ENCODE results near the gene SIGLEC6.
"Not testable (repeated sequence)": the region's sequence is repeated elsewhere in the genome, so short reads cannot be mapped to it uniquely, and the experiment has no call there.

The SIGLEC6 gene

GRCh38 chr19:51509823-51510660, 21.4 kb downstream of the SIGLEC6 start:
- DNase-seq (ENCODE audit: low read depth, low spot score), result no peak

GRCh38 chr19:51508059-51508733, 23.3 kb downstream of the SIGLEC6 start:
- no peak for DNase-seq (ENCODE audit: low read depth, low spot score)

- no peak for DNase-seq (ENCODE audit: low read depth, low spot score)
Observed at GRCh38 chr19:51507640-51508058, 23.8 kb downstream of the SIGLEC6 start.

GRCh38 chr19:51507192-51507591, 24.3 kb downstream of the SIGLEC6 start:
- DNase-seq (ENCODE audit: low read depth, low spot score), result no peak

- DNase-seq (ENCODE audit: low read depth, low spot score), result no peak
Observed at GRCh38 chr19:51505904-51506303, 25.6 kb downstream of the SIGLEC6 start.

- DNase-seq (ENCODE audit: low read depth, low spot score), result no peak
Observed at GRCh38 chr19:51503896-51504295, 27.6 kb downstream of the SIGLEC6 start.

GRCh38 chr19:51503286-51503817, 28.1 kb downstream of the SIGLEC6 start:
- no peak for DNase-seq (ENCODE audit: low read depth, low spot score)

GRCh38 chr19:51501594-51502263, 29.7 kb downstream of the SIGLEC6 start, which contains the start of gene SIGLEC12:
Gene SIGLEC12, minus strand, starts transcription at chr19:51501800. Its CDS starts 67 bp downstream, at chr19:51501733.
- DNase-seq (ENCODE audit: low read depth, low spot score), result no peak

GRCh38 chr19:51500931-51501330, 30.5 kb downstream of the SIGLEC6 start:
- not testable (repeated sequence) for DNase-seq (ENCODE audit: low read depth, low spot score)

- DNase-seq (ENCODE audit: low read depth, low spot score), result no peak
Observed at GRCh38 chr19:51497666-51498065, 33.8 kb downstream of the SIGLEC6 start.

- DNase-seq (ENCODE audit: low read depth, low spot score), result no peak
Observed at GRCh38 chr19:51493776-51494175, 37.7 kb downstream of the SIGLEC6 start.

GRCh38 chr19:51491586-51491985, 39.9 kb downstream of the SIGLEC6 start:
- no peak for DNase-seq (ENCODE audit: low read depth, low spot score)

GRCh38 chr19:51490676-51491075, 40.8 kb downstream of the SIGLEC6 start:
- DNase-seq (ENCODE audit: low read depth, low spot score), result no peak

GRCh38 chr19:51489113-51489512, 42.4 kb downstream of the SIGLEC6 start:
- DNase-seq (ENCODE audit: low read depth, low spot score), result no peak

- DNase-seq (ENCODE audit: low read depth, low spot score), result no peak
Observed at GRCh38 chr19:51488491-51488890, 43.0 kb downstream of the SIGLEC6 start.

GRCh38 chr19:51485960-51486660, 45.4 kb downstream of the SIGLEC6 start:
- no peak for DNase-seq (ENCODE audit: low read depth, low spot score)

GRCh38 chr19:51480590-51480989, 50.9 kb downstream of the SIGLEC6 start:
- DNase-seq (ENCODE audit: low read depth, low spot score), result no peak

- DNase-seq (ENCODE audit: low read depth, low spot score), result no peak
Observed at GRCh38 chr19:51479531-51480331, 51.7 kb downstream of the SIGLEC6 start.

GRCh38 chr19:51478381-51479234, 52.9 kb downstream of the SIGLEC6 start, which contains the start of gene CEACAM18:
Gene CEACAM18, plus strand, starts transcription at chr19:51478539.
- no peak for DNase-seq (ENCODE audit: low read depth, low spot score)

GRCh38 chr19:51477344-51477743, 54.1 kb downstream of the SIGLEC6 start:
- no peak for DNase-seq (ENCODE audit: low read depth, low spot score)
